ENCODE results near the gene TRAPPC8. TPM values are rescaled to one million over a fixed set of nuclear protein-coding genes. Genes with fewer than 3 reads are reported as not detected.

Gene TRAPPC8
- total RNA-seq, 4 donors from 2014 or later = 25.3 to 51.6 (median 37.5) TPM

- no peak for DNase-seq (ENCODE audit: low spot score in 2 of 2)
- 81 to 85% methylated on average over 6 of the region's 6 CpGs for WGBS, 2 donors
- no peak for TF ChIP-seq CTCF (IDR thresholded peaks at IDR 0.05)
- no peak for TF ChIP-seq POLR2A (IDR thresholded peaks at IDR 0.05)
- no peak for TF ChIP-seq EP300 (IDR thresholded peaks at IDR 0.05)
- no peaks in the 10 kb centered on the region for H3K4me1 ChIP-seq
- peaks cover 0 to 91% (median 3%) of the 10 kb centered on the region in 3 donors for H3K36me3 ChIP-seq
- H3K9me3 ChIP-seq = no peaks in the 10 kb centered on the region
- H3K27me3 ChIP-seq = no peaks in the 10 kb centered on the region
- no peak overlapping the region for H3K27ac ChIP-seq
- no peak overlapping the region for H3K4me3 ChIP-seq
These were observed 85.3 kb downstream of the TRAPPC8 start for GRCh38 chr18:31857526-31858106.

- peaks cover 2 to 80% (median 7%) of the 10 kb centered on the region in 3 donors for H3K36me3 ChIP-seq
- H3K27ac ChIP-seq = no peak overlapping the region
- TF ChIP-seq POLR2A (IDR thresholded peaks at IDR 0.05) = no peak
- no peak for TF ChIP-seq CTCF (IDR thresholded peaks at IDR 0.05)
- no peak for TF ChIP-seq EP300 (IDR thresholded peaks at IDR 0.05)
- no peaks in the 10 kb centered on the region for H3K9me3 ChIP-seq
- no peak for DNase-seq (ENCODE audit: low spot score in 2 of 2)
- no peak overlapping the region for H3K4me3 ChIP-seq
- 76 to 86% methylated on average over 1 of the region's 1 CpG for WGBS, 2 donors
- no peaks in the 10 kb centered on the region for H3K27me3 ChIP-seq
- H3K4me1 ChIP-seq = no peaks in the 10 kb centered on the region
These were observed 92.1 kb downstream of the TRAPPC8 start for GRCh38 chr18:31850844-31851243.

GRCh38 chr18:31840499-31840898 is 102.4 kb downstream of the TRAPPC8 start:
- no peaks in the 10 kb centered on the region for H3K9me3 ChIP-seq
- H3K27ac ChIP-seq = no peak overlapping the region
- no peaks in the 10 kb centered on the region for H3K27me3 ChIP-seq
- peaks cover 0 to 68% (median 6%) of the 10 kb centered on the region in 3 donors for H3K36me3 ChIP-seq
- DNase-seq (ENCODE audit: low spot score in 2 of 2) = no peak
- 97% methylated on average over 2 of the region's 2 CpGs for WGBS, 2 donors
- H3K4me1 ChIP-seq = no peaks in the 10 kb centered on the region
- TF ChIP-seq CTCF (IDR thresholded peaks at IDR 0.05) = no peak
- TF ChIP-seq EP300 (IDR thresholded peaks at IDR 0.05) = no peak
- no peak for TF ChIP-seq POLR2A (IDR thresholded peaks at IDR 0.05)
- H3K4me3 ChIP-seq = no peak overlapping the region

DNA sequence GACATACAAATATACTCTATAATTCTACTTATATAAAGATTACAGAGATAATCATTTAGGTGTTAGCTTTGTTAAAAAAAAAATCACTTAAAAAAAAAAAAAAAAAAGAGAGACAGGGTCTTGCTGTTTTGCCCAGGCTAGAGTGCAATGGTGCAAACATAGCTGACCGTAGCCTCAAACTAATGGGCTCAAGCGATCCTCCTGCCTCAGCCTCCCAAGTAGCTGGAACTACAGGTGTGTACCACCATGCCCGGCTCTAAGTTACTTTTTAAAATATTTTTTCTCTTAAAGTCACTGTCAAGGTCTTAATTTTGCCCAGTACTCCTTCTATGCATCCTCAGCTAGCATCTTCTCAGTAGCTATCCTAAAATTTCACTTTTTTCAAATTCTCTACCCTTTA is 105.0 kb downstream of the TRAPPC8 start:
- TF ChIP-seq POLR2A (IDR thresholded peaks at IDR 0.05) (no peak), CTCF (IDR thresholded peaks at IDR 0.05) (no peak), EP300 (IDR thresholded peaks at IDR 0.05) (no peak)
- 93 to 97% methylated on average over 3 of the region's 3 CpGs for WGBS, 2 donors
- no peak overlapping the region for H3K4me3 ChIP-seq
- no peaks in the 10 kb centered on the region for H3K4me1 ChIP-seq
- H3K9me3 ChIP-seq = no peaks in the 10 kb centered on the region
- DNase-seq (ENCODE audit: low spot score in 2 of 2) = no peak
- no peaks in the 10 kb centered on the region for H3K27me3 ChIP-seq
- peaks cover 0 to 75% (median 6%) of the 10 kb centered on the region in 3 donors for H3K36me3 ChIP-seq
- no peak overlapping the region for H3K27ac ChIP-seq

- TF ChIP-seq EP300 (IDR thresholded peaks at IDR 0.05) (no peak), POLR2A (IDR thresholded peaks at IDR 0.05) (no peak)
- Histone ChIP-seq H3K4me3 (no peak overlapping the region), H3K27ac (no peak overlapping the region), H3K4me1 (no peaks in the 10 kb centered on the region), H3K9me3 (no peaks in the 10 kb centered on the region), H3K36me3 (peaks cover 0 to 77% (median 6%) of the 10 kb centered on the region in 3 donors), H3K27me3 (no peaks in the 10 kb centered on the region)
- no peak for DNase-seq (ENCODE audit: low spot score in 2 of 2)
- 93% methylated on average over 4 of the region's 4 CpGs for WGBS, 2 donors
These were observed 107.3 kb downstream of the TRAPPC8 start for GRCh38 chr18:31835528-31836133.

All from tibial nerve (tissue), 4 donors.